Measurements from ENCODE around the gene CXorf38.

DNA sequence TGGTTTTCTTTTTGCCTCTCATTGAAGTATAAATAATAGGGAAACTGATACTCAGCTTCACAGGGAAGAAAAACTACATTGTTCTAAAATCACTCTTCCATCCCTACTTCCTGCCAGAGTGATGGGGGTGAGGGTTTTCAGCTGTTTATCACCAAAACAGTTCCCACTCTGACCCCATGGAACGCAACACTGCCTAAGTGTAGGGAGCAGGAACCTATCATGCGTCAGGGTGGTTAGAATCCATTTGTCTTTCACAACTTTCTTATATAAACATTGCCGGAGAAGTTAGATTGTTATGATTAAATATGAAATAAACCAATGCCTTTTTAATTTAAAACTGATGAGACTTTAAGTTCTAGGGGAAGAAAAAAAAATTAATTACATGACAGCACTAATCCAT, 40.0 kb downstream of the CXorf38 start:
- no peak for TF ChIP-seq CTCF (IDR thresholded peaks at IDR 0.05 in 4 of 5, conservative IDR thresholded peaks at IDR 0.05 in 1 of 5)
- TF ChIP-seq POLR2A (IDR thresholded peaks at IDR 0.05), result no peak
